HepG2 (cell line): ENCODE measurements around the gene PIEZO1. TPM values are rescaled to one million over a fixed set of nuclear protein-coding genes. Genes with fewer than 3 reads are reported as not detected.

Experiments used
- ATF5 ChIP-seq: sonication (generic); formaldehyde crosslinking; IDR thresholded peaks from 2 replicates; pipeline ENCODE4 v1.4.0; 2020; ENCODE audit warnings: mild to moderate bottlenecking, low read depth, missing genetic modification reagents
- ATM ChIP-seq: fragments of 450-650 bp; IDR thresholded peaks from 2 replicates; pipeline ENCODE4 v1.7.1; 2017; ENCODE audit warnings: mild to moderate bottlenecking, borderline replicate concordance
- CBX2 ChIP-seq, 2 experiments: fragments of 200-600 bp in 1 of 2; sonication (generic); formaldehyde crosslinking in 1 of 2; IDR thresholded peaks; 2 replicates each; pipeline versions ENCODE4 v1.7.0 to v1.8.1; 2018 to 2022; ENCODE audit warnings: low read depth in 2 of 2, low read length in 1 of 2, mild to moderate bottlenecking in 1 of 2, missing genetic modification reagents in 1 of 2
- EED ChIP-seq: sonication (generic); formaldehyde crosslinking; IDR thresholded peaks from 2 replicates; pipeline ENCODE4 v1.5.0; 2020; ENCODE audit warnings: mild to moderate bottlenecking, missing genetic modification reagents
- FOXJ3 ChIP-seq: sonication (generic); formaldehyde crosslinking; IDR thresholded peaks from 2 replicates; pipeline ENCODE4 v1.4.0; 2020; ENCODE audit warnings: missing genetic modification reagents, mild to moderate bottlenecking, borderline replicate concordance
- HNRNPK ChIP-seq: fragments of 200-400 bp; formaldehyde crosslinking; IDR thresholded peaks from 2 replicates; pipeline ENCODE4 v1.6.1; 2018; ENCODE audit warnings: low read length, low read depth, moderate library complexity, mild to moderate bottlenecking; ENCODE audit not compliant: poor library complexity, severe bottlenecking
- MTERF4 ChIP-seq: sonication (generic); formaldehyde crosslinking; IDR thresholded peaks from 2 replicates; pipeline ENCODE4 v1.8.0; 2023; ENCODE audit warnings: mild to moderate bottlenecking, missing genetic modification reagents
- NCOR1 ChIP-seq: fragments of 200-600 bp; sonication (generic); IDR thresholded peaks from 2 replicates; pipeline ENCODE4 v1.7.0; 2017; ENCODE audit warnings: antibody characterized with exemption, low read length, borderline replicate concordance
- RXRA ChIP-seq: sonication (generic); formaldehyde crosslinking; IDR thresholded peaks from 2 replicates; pipeline ENCODE4 v1.5.1; 2020; ENCODE audit warnings: missing genetic modification reagents
- SRSF1 ChIP-seq: fragments of 200-400 bp; formaldehyde crosslinking; optimal IDR thresholded peaks from 2 replicates; pipeline ENCODE3; 2017; ENCODE audit warnings: mild to moderate bottlenecking, low read depth, low read length, moderate library complexity
- ZFP82 ChIP-seq: sonication (generic); formaldehyde crosslinking; IDR thresholded peaks from 2 replicates; pipeline ENCODE4 v1.5.1; 2020; ENCODE audit warnings: mild to moderate bottlenecking, missing genetic modification reagents, borderline replicate concordance
- ZNF747 ChIP-seq: sonication (generic); formaldehyde crosslinking; IDR thresholded peaks from 2 replicates; pipeline ENCODE4 v1.8.1; 2023; ENCODE audit warnings: missing genetic modification reagents, mild to moderate bottlenecking, borderline replicate concordance
- ZNF879 ChIP-seq: sonication (generic); formaldehyde crosslinking; IDR thresholded peaks from 2 replicates; pipeline ENCODE4 v1.8.1; 2023; ENCODE audit warnings: missing genetic modification reagents
- polyA plus RNA-seq, 8 experiments: library from polyadenylated mRNA; depleted of rRNA in 3 of 8; stranded (reverse) in 7 of 8; unstranded in 1 of 8; fragments of >200 nt; fragmentation: Illumina TruSeq in 4 of 8; extraction: Trizol in 4 of 8; gene quantifications; 2 replicates each; pipeline versions ENCODE4 v1.2.1 to v1.2.3, GENCODE V29; 2011 to 2016; ENCODE audit warnings: low read depth in 4 of 8, missing spikeins in 1 of 8, mixed read lengths in 1 of 8; ENCODE audit not compliant: insufficient read depth in 1 of 8
- total RNA-seq, 5 experiments: library from RNA; depleted of rRNA; stranded (reverse); fragments of >200 nt; fragmentation: Illumina TruSeq; extraction: Trizol; gene quantifications; 2 replicates each; pipeline ENCODE4 v1.2.3, GENCODE V29; 2016; ENCODE audit warnings: low read depth in 1 of 5

Gene PIEZO1
- total and polyA plus RNA-seq, 2 of the 13 experiments (the other 11 are each of a cell fraction or from before 2014, with no cell fraction given): 67.9 to 85.0 TPM

- TF ChIP-seq HNRNPK (no peak), MTERF4 (CRISPR knock-in tag) (peak; percentile 44; the same call in 1 of the 2 replicates), ATF5 (0 out of 2 replicates have a peak, but pooled peaks have one; percentile 15), ZFP82 (CRISPR knock-in tag) (0 out of 2 replicates have a peak, but pooled peaks have one; percentile 35), ZNF747 (CRISPR knock-in tag) (0 out of 2 replicates have a peak, but pooled peaks have one; percentile 54), RXRA (CRISPR knock-in tag) (peak; percentile 55; the same call in 1 of the 2 replicates), ZNF879 (CRISPR knock-in tag) (no peak), CBX2 (IDR thresholded peaks at IDR 0.05; ENCODE audit: low read depth, low read length) (no peak), CBX2 (CRISPR knock-in tag; IDR thresholded peaks at IDR 0.05; ENCODE audit: low read depth) (no peak), FOXJ3 (CRISPR knock-in tag) (0 out of 2 replicates have a peak, but pooled peaks have one; percentile 13), NCOR1 (0 out of 2 replicates have a peak, but pooled peaks have one; percentile 9), ATM (no peak), EED (CRISPR knock-in tag) (0 out of 2 replicates have a peak, but pooled peaks have one; percentile 86), SRSF1 (peak; percentile 12)
Measured at GRCh38 chr16:88812513-88813268, 27.7 kb upstream of the PIEZO1 start (continued).
